Prostate gland (tissue), 2 donors: Measurements from ENCODE around the gene MBL2.

ENCODE experiments used
- CTCF ChIP-seq, 4 experiments: fragments of 200-600 bp in 2 of 4; fragments of 450-650 bp in 2 of 4; sonication (generic) in 2 of 4; IDR thresholded peaks; 1 replicate in 3 of 4; 2 replicates in 1 of 4; pipeline ENCODE4 v1.5.1; 2016 to 2019; ENCODE audit warnings: antibody characterized with exemption in 4 of 4, mild to moderate bottlenecking in 2 of 4, moderate library complexity in 2 of 4
- POLR2A ChIP-seq: fragments of 450-650 bp; IDR thresholded peaks from one replicate; pipeline ENCODE4 v1.6.1; 2016; ENCODE audit warnings: antibody characterized with exemption, mild to moderate bottlenecking
- POLR2AphosphoS5 ChIP-seq: sonication (generic); formaldehyde crosslinking; IDR thresholded peaks from one replicate; pipeline ENCODE4 v1.6.1; 2017; ENCODE audit warnings: antibody characterized with exemption

- no peak for TF ChIP-seq CTCF (IDR thresholded peaks at IDR 0.05)
- no peak for TF ChIP-seq POLR2A
- no peak for TF ChIP-seq POLR2AphosphoS5
Measured at GRCh38 chr10:52755297-52756062, 17.1 kb downstream of the MBL2 start.
